Heart right ventricle (tissue), 16 donors: ENCODE data around the gene C19orf47. TPM values are rescaled to one million over a fixed set of nuclear protein-coding genes. Genes with fewer than 3 reads are reported as not detected.

ENCODE experiments used
- ATAC-seq, 8 donors: fragments of 200-7000 bp; cut with Tn5 transposase; one replicate each; pipeline ENCODE4 v1.9.1; 2020; ENCODE audit warnings: mild to moderate bottlenecking in 8 of 8, moderate library complexity in 8 of 8, moderate number of reproducible peaks in 1 of 8
- DNase-seq, 2 donors: peaks; one replicate each; pipeline ENCODE4 v3.0.0-alpha.2; 2020
- H3K27ac ChIP-seq, 10 donors: fragments of 200-600 bp; sonication (generic) in 2 of 10; one replicate each; pipeline versions ENCODE4 v1.5.0 to v1.8.0; 2020 to 2022; ENCODE audit warnings: mild to moderate bottlenecking in 3 of 10
- H3K27me3 ChIP-seq, 7 donors: fragments of 200-600 bp; one replicate each; pipeline ENCODE4 v1.8.0; 2021 to 2022; ENCODE audit warnings: mild to moderate bottlenecking in 2 of 7
- H3K36me3 ChIP-seq, 9 donors: fragments of 200-600 bp; sonication (generic) in 1 of 9; one replicate each; pipeline versions ENCODE4 v1.5.0 to v1.8.0; 2020 to 2022; ENCODE audit warnings: mild to moderate bottlenecking in 2 of 9
- H3K4me1 ChIP-seq, 9 donors: fragments of 200-600 bp; sonication (generic) in 1 of 9; one replicate each; pipeline versions ENCODE4 v1.5.0 to v1.8.0; 2020 to 2022; ENCODE audit warnings: mild to moderate bottlenecking in 4 of 9
- H3K4me3 ChIP-seq, 10 donors: fragments of 200-600 bp; sonication (generic) in 2 of 10; one replicate each; pipeline versions ENCODE4 v1.5.0 to v1.8.0; 2020 to 2022; ENCODE audit warnings: mild to moderate bottlenecking in 7 of 10, moderate library complexity in 2 of 10
- H3K9me3 ChIP-seq, 11 donors: fragments of 200-600 bp in 10 of 11; sonication (generic) in 2 of 11; one replicate each; pipeline versions ENCODE4 v1.5.0 to v1.8.0; 2013 to 2022; ENCODE audit warnings: mild to moderate bottlenecking in 2 of 11, control low read depth in 1 of 11, moderate library complexity in 1 of 11
- WGBS, 2 donors: extraction: QIAGEN DNeasy Blood & Tissue Kit; methylation state at CpG; one replicate each; pipeline ENCODE4 v1.1.7; 2013; ENCODE audit warnings: inconsistent platforms in 1 of 2; 5-methylcytosine and 5-hydroxymethylcytosine counted together
- intact Hi-C, 10 donors: fragments of 100-400 bp; cut with DNase I; formaldehyde crosslinking; loops; one replicate each; pipeline versions ENCODE4 v1.11.1 to v1.14.2; 2022
- polyA plus RNA-seq, 2 donors: library from polyadenylated mRNA; stranded (reverse); fragments of 200-250 nt; gene quantifications; one replicate each; pipeline ENCODE4 v1.2.3, GENCODE V29; 2013
- total RNA-seq, 10 donors: library from RNA; stranded (reverse); fragmentation: NEBNext Ultra II Directional in 3 of 10; extraction: Animal tissue kit (Norgen Biotek cat#: 25700) in 3 of 10; gene quantifications; one replicate each; pipeline versions ENCODE4 v1.2.1 to v1.2.4, GENCODE V29; 2021 to 2023
- TF ChIP-seq, protein P1 (sequence below), 9 donors: fragments of 200-600 bp; sonication (generic) in 2 of 9; IDR thresholded peaks; one replicate each; pipeline versions ENCODE4 v1.5.0 to v1.8.0; 2021 to 2022; ENCODE audit warnings: antibody characterized with exemption in 9 of 9, mild to moderate bottlenecking in 5 of 9, moderate library complexity in 1 of 9
- donor health status: Arrhythmogenic right ventricular cardiomyopathy.
- donor health status: ischemic (EF 13 %, LVEDD 7.1; RV severe dilation, severe dysfunction).
- donor health status: healthy with polysubstance abuse.
- donor health status: DM: no; HTN: yes; CAD: no.
- donor health status: DM: no; HTN: no; CAD: no.
- donor health status: ischemic (EF 25% LVEDD 6.9; RV normal size, moderate dysfunction).
- donor health status: ischemic (EF 25% LVEDD 5.7; RV mildly dilated, moderate dysfunction).
- donor health status: healthy.
- donor health status: DM: yes; HTN: yes; CAD: no.
- donor health status: Ischemic cardiomyopathy.
- donor health status: ischemic (EF 35%, LVEDD 5.7; RV mildly dilated, moderate dysfunction).
- donor health status: nonischemic (EF 11% LVEDD 7.7; RV severe dilation, severe dysfunction).
- donor health status: DM: yes; HTN: yes; CAD: no.
- donor health status: PGD.
- donor health status: ischemic (EF 29% LVEDD 5.4; RV normal size, mild dysfunction).
- donor health status: nonischemic (EF 23%, LVEDD 6.1; RV moderate dilation, normal function).

C19orf47 gene
- total and polyA plus RNA-seq, 12 donors: 138 to 347 (median 150) TPM

DNA sequence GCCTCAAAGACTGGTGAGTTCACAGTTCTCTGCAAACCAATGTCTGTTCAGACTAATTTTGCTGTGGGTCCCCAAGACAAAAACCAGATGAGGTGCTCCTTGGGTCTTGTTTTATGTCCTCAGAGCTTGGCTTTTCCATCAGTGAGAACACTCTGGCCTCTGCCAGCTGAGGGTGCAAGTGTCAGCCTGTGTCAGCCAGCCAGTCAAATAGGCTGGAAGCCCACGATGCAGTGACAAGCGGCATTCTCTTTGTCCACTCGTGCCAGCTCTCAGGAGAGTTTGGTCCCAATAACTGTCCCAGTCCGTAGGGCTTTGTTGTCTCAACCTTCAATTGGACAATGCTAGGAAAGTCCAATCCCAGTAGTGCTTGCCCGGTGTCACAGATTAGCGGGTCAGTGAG, 53.6 kb downstream of the C19orf47 start:
- intact Hi-C loops: no loop called here
- no peaks in the 10 kb centered on the region for H3K27me3 ChIP-seq
- no peaks in the 10 kb centered on the region for H3K4me1 ChIP-seq
- no peak overlapping the region for H3K4me3 ChIP-seq
- TF ChIP-seq, protein P1, sequence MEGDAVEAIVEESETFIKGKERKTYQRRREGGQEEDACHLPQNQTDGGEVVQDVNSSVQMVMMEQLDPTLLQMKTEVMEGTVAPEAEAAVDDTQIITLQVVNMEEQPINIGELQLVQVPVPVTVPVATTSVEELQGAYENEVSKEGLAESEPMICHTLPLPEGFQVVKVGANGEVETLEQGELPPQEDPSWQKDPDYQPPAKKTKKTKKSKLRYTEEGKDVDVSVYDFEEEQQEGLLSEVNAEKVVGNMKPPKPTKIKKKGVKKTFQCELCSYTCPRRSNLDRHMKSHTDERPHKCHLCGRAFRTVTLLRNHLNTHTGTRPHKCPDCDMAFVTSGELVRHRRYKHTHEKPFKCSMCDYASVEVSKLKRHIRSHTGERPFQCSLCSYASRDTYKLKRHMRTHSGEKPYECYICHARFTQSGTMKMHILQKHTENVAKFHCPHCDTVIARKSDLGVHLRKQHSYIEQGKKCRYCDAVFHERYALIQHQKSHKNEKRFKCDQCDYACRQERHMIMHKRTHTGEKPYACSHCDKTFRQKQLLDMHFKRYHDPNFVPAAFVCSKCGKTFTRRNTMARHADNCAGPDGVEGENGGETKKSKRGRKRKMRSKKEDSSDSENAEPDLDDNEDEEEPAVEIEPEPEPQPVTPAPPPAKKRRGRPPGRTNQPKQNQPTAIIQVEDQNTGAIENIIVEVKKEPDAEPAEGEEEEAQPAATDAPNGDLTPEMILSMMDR (IDR thresholded peaks at IDR 0.05): no peak
- H3K36me3 ChIP-seq: no peaks in the 10 kb centered on the region
- ATAC-seq (no peak), DNase-seq (no peak)
- no peak overlapping the region for H3K27ac ChIP-seq
- H3K9me3 ChIP-seq: no peaks in the 10 kb centered on the region
- 84 to 91% methylated on average over 6 of the region's 6 CpGs for WGBS, 2 donors

DNA sequence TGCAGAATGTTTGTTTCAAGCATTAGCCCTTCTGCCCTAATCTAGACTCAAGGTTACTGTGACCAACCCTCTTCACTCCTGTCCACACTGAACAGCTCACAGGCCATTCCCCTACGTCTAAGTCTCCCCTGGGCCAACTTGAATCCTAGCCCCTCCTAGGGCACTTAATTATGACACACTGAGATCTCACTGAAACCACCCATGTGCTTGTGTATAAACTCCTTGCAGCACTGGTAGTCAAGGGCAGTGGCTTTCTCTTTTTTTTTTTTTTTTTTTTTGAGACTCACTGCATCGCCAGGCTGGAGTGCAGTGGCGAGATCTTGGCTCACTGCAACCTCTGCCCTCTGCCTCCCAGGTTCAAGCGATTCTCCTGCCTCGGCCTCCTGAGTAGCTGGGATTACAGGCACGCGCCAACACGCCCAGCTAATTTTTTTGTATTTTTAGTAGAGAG, 61.2 kb downstream of the C19orf47 start:
- Histone ChIP-seq H3K27me3 (no peaks in the 10 kb centered on the region), H3K4me1 (peaks cover 7 to 37% (median 33%) of the 10 kb centered on the region in 9 donors), H3K36me3 (peaks cover 0 to 5% (median 0%) of the 10 kb centered on the region in 9 donors), H3K4me3 (no peak overlapping the region), H3K27ac (peak overlapping the region in 7 of 10 donors; percentile 48 to 100 (median 97)), H3K9me3 (no peaks in the 10 kb centered on the region)
- intact Hi-C loops: loop anchor here in 1 of 10 donors (5.0 kb wide), 1 partner anchor 315 kb away; the partner anchor contains the start of gene LTBP4
- TF ChIP-seq, protein P1 (IDR thresholded peaks at IDR 0.05): no peak
- no peak for ATAC-seq
- DNase-seq: no peak
- WGBS, 2 donors: 87% methylated on average over 8 of the region's 8 CpGs

- peak overlapping the region in 7 of 10 donors; percentile 28 to 99 (median 95) for H3K4me3 ChIP-seq
- WGBS, 2 donors: 67 to 73% methylated on average over 16 of the region's 16 CpGs
- H3K9me3 ChIP-seq: no peaks in the 10 kb centered on the region
- no peak for ATAC-seq
- H3K4me1 ChIP-seq: peaks cover 11 to 43% (median 39%) of the 10 kb centered on the region in 9 donors
- TF ChIP-seq, protein P1 (IDR thresholded peaks at IDR 0.05): no peak
- H3K27ac ChIP-seq: peak overlapping the region in 9 of 10 donors; percentile 92 to 100 (median 97)
- peaks cover 0 to 11% (median 0%) of the 10 kb centered on the region in 9 donors for H3K36me3 ChIP-seq
- H3K27me3 ChIP-seq: no peaks in the 10 kb centered on the region
- intact Hi-C loops: loop anchor here in 1 of 10 donors (5.0 kb wide), 1 partner anchor 316 kb away; the partner anchor contains the start of gene LTBP4
- DNase-seq: no peak
These were observed 61.8 kb downstream of the C19orf47 start for GRCh38 chr19:40286235-40286970.

- TF ChIP-seq, protein P1 (IDR thresholded peaks at IDR 0.05): no peak
- Histone ChIP-seq H3K27ac (peak overlapping the region; percentile 92 to 100 (median 97)), H3K36me3 (peaks cover 0 to 11% (median 0%) of the 10 kb centered on the region in 9 donors), H3K9me3 (no peaks in the 10 kb centered on the region), H3K27me3 (no peaks in the 10 kb centered on the region), H3K4me3 (peak overlapping the region; percentile 83 to 99 (median 96)), H3K4me1 (peaks cover 18 to 51% (median 45%) of the 10 kb centered on the region in 9 donors)
- ATAC-seq: peak; percentile 94 to 98 (median 97)
- WGBS, 2 donors: 13% methylated on average over 42 of the region's 42 CpGs
- intact Hi-C loops: loop anchor here in 1 of 10 donors (5.0 kb wide), 1 partner anchor 317 kb away; the partner anchor contains the start of gene LTBP4
- DNase-seq: peak; percentile 98 to 99
These were observed 62.6 kb downstream of the C19orf47 start for GRCh38 chr19:40285353-40286234.
